Right lobe of liver (tissue), 4 donors: ENCODE data around the gene DUSP6.
A peak's percentile ranks its signal among the peaks of the same experiment; 100 is the strongest.

ENCODE experiments used
- CTCF ChIP-seq, 4 donors: fragments of 200-600 bp in 3 of 4; fragments of 450-650 bp in 1 of 4; IDR thresholded peaks; one replicate each; pipeline versions ENCODE4 v1.5.1 to v1.8.0; 2016 to 2022; ENCODE audit warnings: antibody characterized with exemption in 4 of 4, mild to moderate bottlenecking in 2 of 4
- POLR2A ChIP-seq: fragments of 450-650 bp; IDR thresholded peaks from one replicate; pipeline ENCODE4 v1.6.1; 2017; ENCODE audit warnings: antibody characterized with exemption, mild to moderate bottlenecking
- donor health status: DM: no; HTN: no; CAD: no.
- donor health status: DM: no; HTN: no; CAD: no.
- donor health status: DM: no; HTN: yes; CAD: no.

GRCh38 chr12:89379148-89379838 lies 27.0 kb upstream of the DUSP6 start:
- TF ChIP-seq CTCF (IDR thresholded peaks at IDR 0.05) (no peak), POLR2A (peak; percentile 16)
